Measurements from ENCODE around the gene POFUT2. TPM values are rescaled to one million over a fixed set of nuclear protein-coding genes. Genes with fewer than 3 reads are reported as not detected.

POFUT2 gene
- polyA plus RNA-seq, 1 donor from 2014 or later, result 25.4 TPM

DNA sequence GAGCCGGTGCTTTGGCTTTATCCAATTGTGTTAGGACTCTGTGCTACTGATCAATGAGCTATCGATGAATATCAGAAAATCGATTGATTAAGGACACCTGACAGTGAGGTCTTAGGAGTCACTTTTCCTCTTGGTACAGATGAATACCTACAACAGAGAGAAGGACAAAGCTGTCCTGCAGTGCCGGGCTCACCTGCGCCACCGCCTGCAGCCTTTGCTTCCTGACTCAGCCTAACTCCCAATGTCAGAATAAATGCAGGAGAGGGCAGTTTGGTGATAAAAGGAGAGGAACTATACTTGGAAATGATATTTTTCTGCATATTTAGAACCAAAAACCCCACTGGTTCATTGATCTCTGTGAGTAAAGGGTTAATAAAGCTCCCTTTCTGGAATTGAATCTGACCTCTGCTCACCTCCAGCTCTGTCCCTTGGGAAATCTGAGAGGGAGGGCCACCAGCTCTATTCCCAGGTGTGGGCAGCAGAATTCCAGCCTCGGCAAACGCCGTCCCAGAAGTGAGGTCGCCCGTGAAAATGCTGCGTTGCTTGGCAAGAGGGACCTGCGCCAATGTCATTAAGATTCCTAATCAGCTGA, 39.3 kb downstream of the POFUT2 start:
- H3K27me3 ChIP-seq (ENCODE audit: insufficient read depth, low read depth, low read length), result no peaks in the 10 kb centered on the region
- no peaks in the 10 kb centered on the region for H3F3A ChIP-seq (ENCODE audit: insufficient read depth, low read length, poor library complexity, severe bottlenecking)
- TF ChIP-seq EP300 (conservative IDR thresholded peaks at IDR 0.05; ENCODE audit: poor library complexity, severe bottlenecking), result no peak
- no peak for TF ChIP-seq EZH2 (IDR thresholded peaks at IDR 0.05; ENCODE audit: borderline replicate concordance, insufficient read depth, low read length, poor library complexity, severe bottlenecking)
- TF ChIP-seq RAD21 (conservative IDR thresholded peaks at IDR 0.05), result no peak
- TF ChIP-seq POLR2AphosphoS5 (IDR thresholded peaks at IDR 0.05), result no peak
- TF ChIP-seq TAF1 (IDR thresholded peaks at IDR 0.05; ENCODE audit: low read depth), result no peak
- TF ChIP-seq MXI1 (conservative IDR thresholded peaks at IDR 0.05; ENCODE audit: poor library complexity, severe bottlenecking), result no peak
- no peak for TF ChIP-seq SMC3 (conservative IDR thresholded peaks at IDR 0.05; ENCODE audit: poor library complexity)
- TF ChIP-seq, protein P1, sequence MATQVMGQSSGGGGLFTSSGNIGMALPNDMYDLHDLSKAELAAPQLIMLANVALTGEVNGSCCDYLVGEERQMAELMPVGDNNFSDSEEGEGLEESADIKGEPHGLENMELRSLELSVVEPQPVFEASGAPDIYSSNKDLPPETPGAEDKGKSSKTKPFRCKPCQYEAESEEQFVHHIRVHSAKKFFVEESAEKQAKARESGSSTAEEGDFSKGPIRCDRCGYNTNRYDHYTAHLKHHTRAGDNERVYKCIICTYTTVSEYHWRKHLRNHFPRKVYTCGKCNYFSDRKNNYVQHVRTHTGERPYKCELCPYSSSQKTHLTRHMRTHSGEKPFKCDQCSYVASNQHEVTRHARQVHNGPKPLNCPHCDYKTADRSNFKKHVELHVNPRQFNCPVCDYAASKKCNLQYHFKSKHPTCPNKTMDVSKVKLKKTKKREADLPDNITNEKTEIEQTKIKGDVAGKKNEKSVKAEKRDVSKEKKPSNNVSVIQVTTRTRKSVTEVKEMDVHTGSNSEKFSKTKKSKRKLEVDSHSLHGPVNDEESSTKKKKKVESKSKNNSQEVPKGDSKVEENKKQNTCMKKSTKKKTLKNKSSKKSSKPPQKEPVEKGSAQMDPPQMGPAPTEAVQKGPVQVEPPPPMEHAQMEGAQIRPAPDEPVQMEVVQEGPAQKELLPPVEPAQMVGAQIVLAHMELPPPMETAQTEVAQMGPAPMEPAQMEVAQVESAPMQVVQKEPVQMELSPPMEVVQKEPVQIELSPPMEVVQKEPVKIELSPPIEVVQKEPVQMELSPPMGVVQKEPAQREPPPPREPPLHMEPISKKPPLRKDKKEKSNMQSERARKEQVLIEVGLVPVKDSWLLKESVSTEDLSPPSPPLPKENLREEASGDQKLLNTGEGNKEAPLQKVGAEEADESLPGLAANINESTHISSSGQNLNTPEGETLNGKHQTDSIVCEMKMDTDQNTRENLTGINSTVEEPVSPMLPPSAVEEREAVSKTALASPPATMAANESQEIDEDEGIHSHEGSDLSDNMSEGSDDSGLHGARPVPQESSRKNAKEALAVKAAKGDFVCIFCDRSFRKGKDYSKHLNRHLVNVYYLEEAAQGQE (IDR thresholded peaks at IDR 0.05; ENCODE audit: borderline replicate concordance), result no peak
- TF ChIP-seq, protein P2, sequence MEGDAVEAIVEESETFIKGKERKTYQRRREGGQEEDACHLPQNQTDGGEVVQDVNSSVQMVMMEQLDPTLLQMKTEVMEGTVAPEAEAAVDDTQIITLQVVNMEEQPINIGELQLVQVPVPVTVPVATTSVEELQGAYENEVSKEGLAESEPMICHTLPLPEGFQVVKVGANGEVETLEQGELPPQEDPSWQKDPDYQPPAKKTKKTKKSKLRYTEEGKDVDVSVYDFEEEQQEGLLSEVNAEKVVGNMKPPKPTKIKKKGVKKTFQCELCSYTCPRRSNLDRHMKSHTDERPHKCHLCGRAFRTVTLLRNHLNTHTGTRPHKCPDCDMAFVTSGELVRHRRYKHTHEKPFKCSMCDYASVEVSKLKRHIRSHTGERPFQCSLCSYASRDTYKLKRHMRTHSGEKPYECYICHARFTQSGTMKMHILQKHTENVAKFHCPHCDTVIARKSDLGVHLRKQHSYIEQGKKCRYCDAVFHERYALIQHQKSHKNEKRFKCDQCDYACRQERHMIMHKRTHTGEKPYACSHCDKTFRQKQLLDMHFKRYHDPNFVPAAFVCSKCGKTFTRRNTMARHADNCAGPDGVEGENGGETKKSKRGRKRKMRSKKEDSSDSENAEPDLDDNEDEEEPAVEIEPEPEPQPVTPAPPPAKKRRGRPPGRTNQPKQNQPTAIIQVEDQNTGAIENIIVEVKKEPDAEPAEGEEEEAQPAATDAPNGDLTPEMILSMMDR (IDR thresholded peaks at IDR 0.05; ENCODE audit: poor library complexity, severe bottlenecking), result no peak
- H3K9ac ChIP-seq (ENCODE audit: low read length), result no peak overlapping the region
- no peak overlapping the region for H2AFZ ChIP-seq (ENCODE audit: low read depth, low read length)
- H3K36me3 ChIP-seq (ENCODE audit: insufficient read depth, low read length), result no peaks in the 10 kb centered on the region
- no peak overlapping the region for H3K27ac ChIP-seq (ENCODE audit: low read length)
- no peak overlapping the region for H3K4me3 ChIP-seq (ENCODE audit: low read length)
- no peak overlapping the region for H3K4me2 ChIP-seq (ENCODE audit: low read length)
- H4K20me1 ChIP-seq (ENCODE audit: insufficient read depth), result no peaks in the 10 kb centered on the region
- H3K9me3 ChIP-seq (ENCODE audit: low read length), result no peaks in the 10 kb centered on the region
- no peaks in the 10 kb centered on the region for H3K79me2 ChIP-seq (replicated peaks; ENCODE audit: insufficient read depth, low read length)
- H3K9me2 ChIP-seq (ENCODE audit: insufficient read depth, low read length), result no peaks in the 10 kb centered on the region

DNA sequence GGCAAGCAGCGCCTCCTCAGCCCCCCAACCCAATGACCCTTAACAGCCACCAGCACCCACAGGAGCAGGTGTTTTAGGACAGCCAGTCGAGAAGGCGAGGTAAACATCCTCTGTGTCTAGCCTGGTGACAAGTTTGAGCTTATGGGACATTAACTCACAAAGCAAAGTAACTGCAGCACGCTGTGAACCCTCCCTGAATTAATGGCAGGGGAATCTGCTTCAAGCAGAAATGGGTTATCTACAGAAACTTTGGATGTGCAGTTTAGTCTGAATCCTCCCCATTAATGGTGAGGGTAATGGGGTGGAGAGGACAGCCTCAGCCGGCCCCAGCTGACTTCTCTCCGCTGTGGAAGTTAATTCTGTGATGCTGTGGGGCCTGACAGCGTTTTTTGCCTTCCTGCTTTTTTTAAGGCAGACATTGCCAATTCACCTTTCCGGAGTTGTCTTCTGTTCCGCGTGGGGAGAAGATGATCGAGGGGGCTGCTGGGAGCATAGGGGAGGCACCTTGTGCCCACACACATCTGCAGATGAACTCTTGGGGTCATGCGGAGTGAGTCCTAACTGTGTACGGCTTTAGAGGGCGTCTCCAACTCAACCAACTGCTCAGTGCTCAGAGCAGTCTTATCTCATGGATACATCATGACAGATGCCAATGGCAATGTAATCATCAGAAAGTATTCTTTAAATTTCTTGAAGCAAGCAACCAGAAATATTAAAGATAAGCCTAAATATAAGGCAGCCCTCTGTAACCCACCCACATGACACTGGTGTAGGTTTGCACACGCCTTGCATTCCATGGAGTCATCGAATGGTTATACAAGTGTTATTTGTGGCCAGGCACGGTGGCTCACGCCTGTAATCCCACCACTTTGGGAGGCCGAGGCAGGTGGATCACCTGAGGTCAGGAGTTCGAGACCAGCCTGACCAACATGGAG, 41.0 kb downstream of the POFUT2 start:
- H3K27ac ChIP-seq (ENCODE audit: low read length), result no peak overlapping the region
- H4K20me1 ChIP-seq (ENCODE audit: insufficient read depth), result no peaks in the 10 kb centered on the region
- H3K36me3 ChIP-seq (ENCODE audit: insufficient read depth, low read length), result no peaks in the 10 kb centered on the region
- no peaks in the 10 kb centered on the region for H3K9me2 ChIP-seq (ENCODE audit: insufficient read depth, low read length)
- H3K9ac ChIP-seq (ENCODE audit: low read length), result no peak overlapping the region
- no peak overlapping the region for H3K4me2 ChIP-seq (ENCODE audit: low read length)
- no peaks in the 10 kb centered on the region for H3K9me3 ChIP-seq (ENCODE audit: low read length)
- no peaks in the 10 kb centered on the region for H3K27me3 ChIP-seq (ENCODE audit: insufficient read depth, low read depth, low read length)
- TF ChIP-seq, protein P1 (IDR thresholded peaks at IDR 0.05; ENCODE audit: borderline replicate concordance), result no peak
- TF ChIP-seq, protein P2 (IDR thresholded peaks at IDR 0.05; ENCODE audit: poor library complexity, severe bottlenecking), result no peak
- TF ChIP-seq SMC3 (conservative IDR thresholded peaks at IDR 0.05; ENCODE audit: poor library complexity), result no peak
- TF ChIP-seq RAD21 (conservative IDR thresholded peaks at IDR 0.05), result no peak
- no peaks in the 10 kb centered on the region for H3K79me2 ChIP-seq (replicated peaks; ENCODE audit: insufficient read depth, low read length)
- no peak overlapping the region for H2AFZ ChIP-seq (ENCODE audit: low read depth, low read length)
- H3F3A ChIP-seq (ENCODE audit: insufficient read depth, low read length, poor library complexity, severe bottlenecking), result no peaks in the 10 kb centered on the region
- no peak overlapping the region for H3K4me3 ChIP-seq (ENCODE audit: low read length)
